ENCODE data around the gene IKZF2. TPM values are rescaled to one million over a fixed set of nuclear protein-coding genes. Genes with fewer than 3 reads are reported as not detected.
A peak's percentile ranks its signal among the peaks of the same experiment; 100 is the strongest.

IKZF2 gene
- total RNA-seq, 1 donor: 11.3 TPM

DNA sequence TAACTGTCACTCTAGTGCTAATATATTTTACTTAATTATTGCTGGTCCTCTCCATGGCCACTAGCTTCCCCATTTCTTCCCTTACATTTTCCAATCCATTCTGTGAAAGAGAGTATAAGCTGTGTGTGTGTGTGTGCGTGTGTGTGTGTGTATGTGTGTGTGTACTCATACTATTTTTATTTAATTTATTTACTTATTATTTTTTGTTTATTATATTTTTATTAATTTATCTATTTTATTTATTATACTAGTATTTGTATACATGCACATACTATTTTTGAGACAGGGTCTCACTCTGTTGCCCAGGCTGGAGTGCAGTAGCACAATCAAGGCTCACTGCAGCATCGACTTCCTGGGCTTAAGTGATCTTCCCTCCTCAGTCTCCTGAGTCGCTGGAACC is 59.6 kb downstream of the IKZF2 start:
- no peak for TF ChIP-seq CTCF (IDR thresholded peaks at IDR 0.05; ENCODE audit: insufficient read depth, low read length)
- no peak overlapping the region for H3K4me3 ChIP-seq (ENCODE audit: low read depth, low read length)
- no peak for DNase-seq (ENCODE audit: low read depth)

- no peak overlapping the region for H3K4me3 ChIP-seq (ENCODE audit: low read depth, low read length)
- TF ChIP-seq CTCF (IDR thresholded peaks at IDR 0.05; ENCODE audit: insufficient read depth, low read length): no peak
- no peak for DNase-seq (ENCODE audit: low read depth)
Observed at GRCh38 chr2:213090772-213091171, 60.6 kb downstream of the IKZF2 start.

DNA sequence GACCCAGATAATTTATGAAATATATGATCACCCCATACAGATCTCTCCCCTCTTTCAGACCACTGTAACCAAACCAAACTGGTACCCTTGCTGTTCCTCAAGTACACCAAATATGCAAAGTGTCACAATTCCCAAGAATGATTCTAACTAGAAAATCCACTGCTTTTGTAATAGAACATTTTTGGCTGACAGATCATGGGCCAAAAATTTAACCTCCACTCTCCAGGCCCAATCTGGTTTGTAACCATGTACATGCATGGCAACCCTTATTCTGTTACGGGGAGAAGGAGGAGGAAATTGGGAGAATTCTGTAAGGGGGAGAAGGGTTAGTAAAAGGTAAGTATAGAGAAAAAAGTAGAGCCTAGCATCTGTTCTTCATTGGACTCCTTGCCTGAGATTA is 62.0 kb downstream of the IKZF2 start:
- DNase-seq (ENCODE audit: low read depth): peak; percentile 28
- no peak overlapping the region for H3K4me3 ChIP-seq (ENCODE audit: low read depth, low read length)
- TF ChIP-seq CTCF (IDR thresholded peaks at IDR 0.05; ENCODE audit: insufficient read depth, low read length): no peak

DNA sequence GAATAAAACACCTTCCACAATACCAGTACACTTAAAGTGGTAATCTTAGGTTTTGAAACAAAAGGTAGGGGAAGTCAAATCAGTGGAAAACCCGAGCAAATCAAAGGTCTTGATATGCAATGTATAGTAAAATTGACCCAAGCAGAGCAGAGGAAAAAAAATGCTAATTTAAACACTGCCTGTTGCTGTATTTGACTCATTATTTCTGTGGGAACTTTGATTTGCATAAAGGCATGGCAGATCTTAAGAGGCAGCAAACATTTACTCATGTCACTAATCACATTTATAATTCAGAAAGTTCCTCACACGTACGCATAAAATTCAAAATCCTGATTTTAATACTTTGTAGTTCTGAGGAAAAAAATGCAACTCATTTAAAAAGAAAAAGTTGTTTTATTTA is 64.4 kb downstream of the IKZF2 start:
- no peak overlapping the region for H3K4me3 ChIP-seq (ENCODE audit: low read depth, low read length)
- no peak for TF ChIP-seq CTCF (IDR thresholded peaks at IDR 0.05; ENCODE audit: insufficient read depth, low read length)
- no peak for DNase-seq (ENCODE audit: low read depth)

DNA sequence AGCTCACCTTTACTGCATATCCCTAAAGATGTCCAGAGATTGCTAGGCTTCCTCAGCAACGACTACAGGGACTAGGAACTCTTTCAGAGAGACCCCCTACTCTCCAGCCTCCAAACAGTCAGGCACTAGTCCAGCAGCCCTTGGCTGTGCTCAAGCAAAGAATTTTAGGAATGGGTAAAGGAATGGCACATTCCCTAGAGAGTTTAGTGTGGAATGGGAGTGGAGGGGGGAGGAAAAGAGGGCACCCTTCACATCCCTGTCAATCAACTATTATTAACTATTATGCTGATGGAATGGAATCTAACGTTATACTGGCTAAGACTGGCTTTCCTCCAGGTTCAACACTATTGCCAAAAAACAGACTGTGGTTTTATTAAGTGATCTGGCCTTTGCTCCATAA is 64.8 kb downstream of the IKZF2 start:
- no peak for TF ChIP-seq CTCF (IDR thresholded peaks at IDR 0.05; ENCODE audit: insufficient read depth, low read length)
- peak; percentile 39 for DNase-seq (ENCODE audit: low read depth)
- H3K4me3 ChIP-seq (ENCODE audit: low read depth, low read length): no peak overlapping the region

DNA sequence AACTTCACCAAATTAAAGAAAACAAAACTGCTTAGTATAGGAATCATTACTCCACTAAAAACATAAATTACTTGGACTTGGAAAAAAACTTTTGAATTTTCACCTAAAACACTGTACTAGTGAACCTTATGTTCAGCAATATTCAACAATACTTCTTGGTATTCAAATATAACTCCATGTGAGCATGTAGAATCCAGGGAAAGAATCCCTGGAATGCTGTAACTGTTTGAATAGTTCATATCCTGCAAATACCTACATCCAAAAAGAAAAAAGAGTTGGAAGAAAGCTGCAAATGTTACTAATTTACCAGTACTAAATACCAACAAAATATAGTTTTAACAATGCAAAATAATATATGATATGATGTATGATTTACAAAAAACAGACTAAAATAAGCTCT is 65.4 kb downstream of the IKZF2 start:
- DNase-seq (ENCODE audit: low read depth): peak; percentile 32
- TF ChIP-seq CTCF (IDR thresholded peaks at IDR 0.05; ENCODE audit: insufficient read depth, low read length): no peak
- no peak overlapping the region for H3K4me3 ChIP-seq (ENCODE audit: low read depth, low read length)

GRCh38 chr2:213085538-213085937 is 65.9 kb downstream of the IKZF2 start:
- no peak overlapping the region for H3K4me3 ChIP-seq (ENCODE audit: low read depth, low read length)
- no peak for DNase-seq (ENCODE audit: low read depth)
- no peak for TF ChIP-seq CTCF (IDR thresholded peaks at IDR 0.05; ENCODE audit: insufficient read depth, low read length)
